Measurements from ENCODE around the gene SLC37A2. TPM values are rescaled to one million over a fixed set of nuclear protein-coding genes. Genes with fewer than 3 reads are reported as not detected.
"Not testable (repeated sequence)": the region's sequence is repeated elsewhere in the genome, so short reads cannot be mapped to it uniquely, and the experiment has no call there.

SLC37A2 gene
- total RNA-seq (2014; rRNA removed; shearing (Covaris generic); ENCODE audit: low replicate concordance), result 0.22 and 0.41 TPM in 2 replicates

DNA sequence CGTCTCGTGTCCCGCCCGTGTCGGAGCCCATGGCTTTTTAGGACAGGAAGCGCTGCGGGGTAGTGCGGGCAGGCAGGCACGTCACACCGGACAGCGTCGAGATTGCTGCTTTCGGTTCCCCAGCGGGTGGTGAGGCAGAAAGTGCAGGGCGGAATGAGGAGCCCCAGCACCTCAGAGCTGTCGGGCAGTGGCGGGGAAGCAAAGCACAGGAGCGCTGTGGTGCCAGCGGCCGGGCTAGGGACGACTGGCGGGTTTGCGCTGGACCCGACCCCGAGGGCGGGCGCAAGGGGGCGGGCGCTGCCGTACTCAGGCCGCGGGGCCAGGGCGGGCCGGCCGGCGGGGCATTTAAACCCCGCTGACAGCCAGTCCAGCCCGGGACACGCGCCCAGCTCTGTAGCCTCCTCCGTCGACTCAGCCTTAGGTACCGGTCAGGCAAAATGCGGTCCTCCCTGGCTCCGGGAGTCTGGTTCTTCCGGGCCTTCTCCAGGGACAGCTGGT, at the start of gene SLC37A2:
SLC37A2 (plus strand) TSS at position 375 of the 498 bp plus-strand sequence; CDS start at position 438, 63 bp downstream.
- Histone ChIP-seq H3K9me3 (ENCODE audit: low read length) (no peaks in the 10 kb centered on the region), H3K36me3 (ENCODE audit: insufficient read depth, low read length) (no peaks in the 10 kb centered on the region), H3K4me2 (ENCODE audit: low read depth, low read length, poor library complexity, severe bottlenecking) (no peak within 1 kb of the TSS), H2AFZ (ENCODE audit: low read length) (no peak within 1 kb of the TSS), H3K79me2 (ENCODE audit: low read length) (no peaks in the 10 kb centered on the region), H3K27me3 (ENCODE audit: low read length) (no peaks in the 10 kb centered on the region), H3K4me1 (ENCODE audit: low read length) (no peaks in the 10 kb centered on the region), H3K9me2 (replicated peaks; ENCODE audit: insufficient read depth, low read length) (no peaks in the 10 kb centered on the region), H3K4me3 (ENCODE audit: low read length) (no peak within 1 kb of the TSS), H4K20me1 (ENCODE audit: insufficient read depth, low read depth, low read length) (no peaks in the 10 kb centered on the region), H3K9ac (ENCODE audit: low read length) (no peak within 1 kb of the TSS), H3K27ac (ENCODE audit: low read length) (no peak within 1 kb of the TSS)
- DNase-seq, result no peak

DNA sequence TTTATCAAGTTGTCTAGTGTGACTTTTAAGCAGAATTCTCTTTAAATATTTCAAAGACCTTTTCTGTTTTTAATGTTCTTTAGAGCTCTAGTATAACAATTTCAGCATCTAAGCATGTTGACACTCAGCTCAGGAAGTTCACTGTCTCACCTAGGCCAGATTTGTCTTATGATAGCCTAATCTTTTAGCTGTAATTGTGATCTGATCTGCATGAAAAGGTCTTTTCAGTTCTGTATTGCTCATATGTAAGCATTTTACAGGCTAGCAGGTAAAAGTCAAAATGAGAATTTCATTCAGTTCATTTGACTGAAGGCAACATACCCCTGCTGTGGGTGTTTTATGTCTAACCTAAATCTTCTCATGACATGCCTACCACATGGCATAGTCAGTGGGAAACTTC, 46.7 kb upstream of the SLC37A2 start:
- H3K27me3 ChIP-seq (ENCODE audit: low read length), result no peaks in the 10 kb centered on the region
- no peaks in the 10 kb centered on the region for H3K36me3 ChIP-seq (ENCODE audit: insufficient read depth, low read length)
- H3K9me3 ChIP-seq (ENCODE audit: low read length), result no peaks in the 10 kb centered on the region
- H2AFZ ChIP-seq (ENCODE audit: low read length), result no peak overlapping the region
- H3K9me2 ChIP-seq (replicated peaks; ENCODE audit: insufficient read depth, low read length), result no peaks in the 10 kb centered on the region
- no peak overlapping the region for H3K4me3 ChIP-seq (ENCODE audit: low read length)
- no peak overlapping the region for H3K27ac ChIP-seq (ENCODE audit: low read length)
- H3K4me2 ChIP-seq (ENCODE audit: low read depth, low read length, poor library complexity, severe bottlenecking), result no peak overlapping the region
- DNase-seq, result no peak
- no peaks in the 10 kb centered on the region for H3K79me2 ChIP-seq (ENCODE audit: low read length)
- no peak overlapping the region for H3K9ac ChIP-seq (ENCODE audit: low read length)
- no peaks in the 10 kb centered on the region for H4K20me1 ChIP-seq (ENCODE audit: insufficient read depth, low read depth, low read length)
- H3K4me1 ChIP-seq (ENCODE audit: low read length), result no peaks in the 10 kb centered on the region

DNA sequence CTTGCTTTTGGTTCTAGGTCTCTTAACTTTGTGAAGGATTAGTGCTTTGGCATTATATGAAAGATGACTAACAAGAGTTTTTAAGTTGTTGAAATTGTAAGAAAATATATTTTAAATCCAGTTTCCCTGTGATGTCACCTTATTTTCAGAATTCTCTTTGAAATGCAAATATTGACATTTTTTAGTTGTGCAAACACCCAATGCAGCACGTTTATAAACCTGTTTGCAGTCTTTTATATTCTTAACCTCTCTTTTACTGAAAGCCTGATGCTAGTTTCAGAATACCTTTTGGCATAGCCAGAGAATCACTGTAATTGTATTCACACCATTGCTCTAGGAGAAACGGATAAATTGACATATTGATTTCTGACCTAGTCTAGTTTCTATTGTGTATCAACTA, 42.8 kb upstream of the SLC37A2 start:
- Histone ChIP-seq H3K4me3 (ENCODE audit: low read length) (no peak overlapping the region), H3K9ac (ENCODE audit: low read length) (no peak overlapping the region), H3K9me3 (ENCODE audit: low read length) (no peaks in the 10 kb centered on the region), H3K27ac (ENCODE audit: low read length) (no peak overlapping the region), H3K9me2 (replicated peaks; ENCODE audit: insufficient read depth, low read length) (no peaks in the 10 kb centered on the region), H3K36me3 (ENCODE audit: insufficient read depth, low read length) (no peaks in the 10 kb centered on the region), H3K4me1 (ENCODE audit: low read length) (no peaks in the 10 kb centered on the region), H3K79me2 (ENCODE audit: low read length) (no peaks in the 10 kb centered on the region), H3K4me2 (ENCODE audit: low read depth, low read length, poor library complexity, severe bottlenecking) (no peak overlapping the region), H2AFZ (ENCODE audit: low read length) (no peak overlapping the region), H4K20me1 (ENCODE audit: insufficient read depth, low read depth, low read length) (no peaks in the 10 kb centered on the region), H3K27me3 (ENCODE audit: low read length) (no peaks in the 10 kb centered on the region)
- DNase-seq, result no peak

DNA sequence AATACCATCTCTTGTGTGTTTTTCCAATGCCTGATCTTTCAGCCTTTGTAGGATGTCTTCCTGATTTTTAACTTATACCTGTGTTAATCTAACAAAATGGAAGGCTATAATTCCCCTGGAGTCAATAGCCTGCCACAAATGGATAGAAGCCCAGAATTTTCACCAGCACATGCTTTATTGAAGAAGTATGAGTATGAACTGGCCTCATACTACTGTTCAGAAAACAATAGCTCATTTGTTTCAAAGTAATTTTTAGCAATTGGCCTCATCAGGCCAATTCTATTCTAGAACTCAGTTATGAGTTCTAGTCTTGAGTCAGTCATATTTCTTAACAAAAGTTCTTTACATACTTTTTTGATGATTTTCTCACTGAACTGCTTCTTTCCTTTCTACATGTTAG, 40.6 kb upstream of the SLC37A2 start:
- no peak overlapping the region for H3K9ac ChIP-seq (ENCODE audit: low read length)
- H2AFZ ChIP-seq (ENCODE audit: low read length), result no peak overlapping the region
- no peaks in the 10 kb centered on the region for H3K4me1 ChIP-seq (ENCODE audit: low read length)
- no peaks in the 10 kb centered on the region for H3K36me3 ChIP-seq (ENCODE audit: insufficient read depth, low read length)
- H3K27ac ChIP-seq (ENCODE audit: low read length), result no peak overlapping the region
- no peak for DNase-seq
- H3K4me2 ChIP-seq (ENCODE audit: low read depth, low read length, poor library complexity, severe bottlenecking), result no peak overlapping the region
- no peaks in the 10 kb centered on the region for H3K9me2 ChIP-seq (replicated peaks; ENCODE audit: insufficient read depth, low read length)
- H3K4me3 ChIP-seq (ENCODE audit: low read length), result no peak overlapping the region
- no peaks in the 10 kb centered on the region for H3K9me3 ChIP-seq (ENCODE audit: low read length)
- no peaks in the 10 kb centered on the region for H4K20me1 ChIP-seq (ENCODE audit: insufficient read depth, low read depth, low read length)
- no peaks in the 10 kb centered on the region for H3K79me2 ChIP-seq (ENCODE audit: low read length)
- no peaks in the 10 kb centered on the region for H3K27me3 ChIP-seq (ENCODE audit: low read length)

DNA sequence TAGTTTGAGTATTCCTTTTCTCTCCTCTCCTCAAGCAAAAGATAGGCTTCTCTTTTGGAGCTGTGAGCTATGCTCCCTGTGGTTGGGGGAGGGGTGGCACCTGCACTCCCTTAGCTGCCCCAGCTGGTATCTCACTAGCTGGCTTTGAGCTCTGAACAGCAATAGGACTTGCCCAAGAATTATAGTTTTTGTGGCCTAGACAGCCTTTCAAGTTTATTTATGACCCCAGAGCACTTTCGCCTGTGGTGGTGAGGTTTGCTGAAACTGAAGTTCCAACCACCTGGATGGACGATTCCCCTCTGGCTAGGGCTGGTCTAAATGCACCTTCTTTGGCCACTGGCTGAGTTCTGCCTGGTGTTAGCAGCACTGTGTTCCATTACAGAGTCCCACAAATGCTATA, 37.1 kb upstream of the SLC37A2 start:
- H3K9ac ChIP-seq (ENCODE audit: low read length), result no peak overlapping the region

DNA sequence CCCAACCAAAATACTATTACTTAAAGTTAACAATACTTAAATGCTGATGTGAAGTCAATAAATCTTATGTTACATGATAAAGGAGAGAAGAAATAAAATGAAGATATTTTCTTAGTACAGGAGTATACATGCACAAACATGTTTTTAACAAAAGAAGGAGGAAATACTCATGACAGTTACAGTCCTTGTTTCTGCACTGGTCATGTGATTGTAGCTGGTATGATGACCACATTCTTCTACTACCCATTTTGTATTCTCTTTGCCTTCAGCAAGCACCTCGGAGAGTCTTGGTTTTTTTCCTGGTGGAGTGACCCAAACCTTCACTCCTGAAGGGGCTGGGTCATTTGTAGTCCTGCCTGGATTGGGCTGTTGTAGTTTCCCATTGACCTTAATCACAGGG, 33.7 kb upstream of the SLC37A2 start:
- H3K27me3 ChIP-seq (ENCODE audit: low read length); H4K20me1 ChIP-seq (ENCODE audit: insufficient read depth, low read depth, low read length); H3K27ac ChIP-seq (ENCODE audit: low read length); H3K4me1 ChIP-seq (ENCODE audit: low read length); H3K36me3 ChIP-seq (ENCODE audit: insufficient read depth, low read length); H3K9me2 ChIP-seq (replicated peaks; ENCODE audit: insufficient read depth, low read length); H3K4me2 ChIP-seq (ENCODE audit: low read depth, low read length, poor library complexity, severe bottlenecking); H3K4me3 ChIP-seq (ENCODE audit: low read length); H2AFZ ChIP-seq (ENCODE audit: low read length); DNase-seq; H3K9me3 ChIP-seq (ENCODE audit: low read length); H3K9ac ChIP-seq (ENCODE audit: low read length); H3K79me2 ChIP-seq (ENCODE audit: low read length): not testable (repeated sequence)

More for the DNA sequence above, 37.1 kb upstream of the SLC37A2 start:
- no peak for DNase-seq
- no peaks in the 10 kb centered on the region for H3K9me3 ChIP-seq (ENCODE audit: low read length)
- no peaks in the 10 kb centered on the region for H3K4me1 ChIP-seq (ENCODE audit: low read length)
- no peak overlapping the region for H3K27ac ChIP-seq (ENCODE audit: low read length)
- no peaks in the 10 kb centered on the region for H4K20me1 ChIP-seq (ENCODE audit: insufficient read depth, low read depth, low read length)
- no peak overlapping the region for H3K4me3 ChIP-seq (ENCODE audit: low read length)
- no peaks in the 10 kb centered on the region for H3K79me2 ChIP-seq (ENCODE audit: low read length)
- H3K36me3 ChIP-seq (ENCODE audit: insufficient read depth, low read length), result no peaks in the 10 kb centered on the region
- H2AFZ ChIP-seq (ENCODE audit: low read length), result no peak overlapping the region
- no peak overlapping the region for H3K4me2 ChIP-seq (ENCODE audit: low read depth, low read length, poor library complexity, severe bottlenecking)
- H3K9me2 ChIP-seq (replicated peaks; ENCODE audit: insufficient read depth, low read length), result no peaks in the 10 kb centered on the region
- no peaks in the 10 kb centered on the region for H3K27me3 ChIP-seq (ENCODE audit: low read length)

DNA sequence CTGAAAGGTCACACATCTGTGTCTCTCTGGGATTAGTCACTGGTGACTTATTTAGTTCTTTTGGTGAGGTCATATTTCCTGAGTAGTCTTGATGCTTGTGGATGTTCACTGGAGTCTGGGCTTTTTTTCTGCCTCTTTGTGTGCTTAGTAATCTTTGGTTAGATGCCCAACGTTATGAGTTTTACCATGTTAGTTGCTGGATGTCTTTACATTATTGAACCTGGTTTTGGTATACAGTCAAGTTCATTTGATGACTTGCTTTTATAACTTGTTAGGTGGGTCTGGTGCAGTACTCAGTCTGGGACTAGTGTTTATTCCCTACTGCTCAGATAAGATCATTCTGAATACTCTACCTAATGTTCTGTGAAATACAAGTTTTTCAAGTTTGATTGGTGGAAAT, 26.2 kb upstream of the SLC37A2 start:
- DNase-seq, result no peak

DNA sequence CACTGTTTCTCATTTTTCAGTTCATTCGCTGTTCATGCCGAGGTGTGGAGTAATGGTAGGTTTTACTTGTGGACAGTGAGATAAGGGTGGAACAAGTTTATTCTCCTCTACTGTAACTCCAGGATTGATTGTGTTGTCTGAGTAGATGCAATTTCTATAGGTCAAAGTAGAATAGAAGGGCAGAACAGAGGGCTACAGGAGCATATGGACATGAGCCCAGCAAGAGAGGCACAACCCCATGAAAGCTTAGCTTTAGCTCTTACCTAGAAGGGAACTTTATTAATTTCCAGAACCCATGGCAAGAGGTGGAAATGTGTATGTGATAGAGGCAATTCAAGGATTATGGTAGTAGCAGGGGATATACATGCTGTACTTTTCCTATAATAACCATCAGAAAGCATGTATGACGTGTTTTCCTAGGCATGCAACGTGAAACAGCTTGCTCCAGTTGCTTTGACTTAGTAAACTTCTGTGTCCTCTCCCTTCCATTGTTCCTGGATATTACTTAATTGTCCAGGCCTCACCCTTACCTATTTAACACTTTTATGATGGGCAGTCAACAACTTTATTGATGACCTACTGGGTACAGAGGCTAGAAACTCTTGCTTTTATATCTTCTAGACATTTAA, 13.8 kb upstream of the SLC37A2 start:
- H3K79me2 ChIP-seq (ENCODE audit: low read length), result no peaks in the 10 kb centered on the region
- no peak overlapping the region for H3K9ac ChIP-seq (ENCODE audit: low read length)
- H4K20me1 ChIP-seq (ENCODE audit: insufficient read depth, low read depth, low read length), result no peaks in the 10 kb centered on the region
- H3K9me2 ChIP-seq (replicated peaks; ENCODE audit: insufficient read depth, low read length), result no peaks in the 10 kb centered on the region
- no peaks in the 10 kb centered on the region for H3K4me1 ChIP-seq (ENCODE audit: low read length)
- H3K36me3 ChIP-seq (ENCODE audit: insufficient read depth, low read length), result no peaks in the 10 kb centered on the region
- no peaks in the 10 kb centered on the region for H3K27me3 ChIP-seq (ENCODE audit: low read length)
- H3K9me3 ChIP-seq (ENCODE audit: low read length), result no peaks in the 10 kb centered on the region
- no peak overlapping the region for H3K4me3 ChIP-seq (ENCODE audit: low read length)
- H2AFZ ChIP-seq (ENCODE audit: low read length), result no peak overlapping the region
- no peak overlapping the region for H3K27ac ChIP-seq (ENCODE audit: low read length)
- no peak overlapping the region for H3K4me2 ChIP-seq (ENCODE audit: low read depth, low read length, poor library complexity, severe bottlenecking)
- no peak for DNase-seq

More for the DNA sequence above, 26.2 kb upstream of the SLC37A2 start:
- no peak overlapping the region for H3K4me3 ChIP-seq (ENCODE audit: low read length)
- no peak overlapping the region for H2AFZ ChIP-seq (ENCODE audit: low read length)
- no peaks in the 10 kb centered on the region for H3K79me2 ChIP-seq (ENCODE audit: low read length)
- no peaks in the 10 kb centered on the region; the same call in 1 of the 2 replicates for H3K36me3 ChIP-seq (ENCODE audit: insufficient read depth, low read length)
- H4K20me1 ChIP-seq (ENCODE audit: insufficient read depth, low read depth, low read length), result no peaks in the 10 kb centered on the region
- H3K4me1 ChIP-seq (ENCODE audit: low read length), result no peaks in the 10 kb centered on the region
- H3K9me3 ChIP-seq (ENCODE audit: low read length), result no peaks in the 10 kb centered on the region
- no peak overlapping the region for H3K4me2 ChIP-seq (ENCODE audit: low read depth, low read length, poor library complexity, severe bottlenecking)
- no peak overlapping the region for H3K9ac ChIP-seq (ENCODE audit: low read length)
- no peaks in the 10 kb centered on the region for H3K9me2 ChIP-seq (replicated peaks; ENCODE audit: insufficient read depth, low read length)
- no peak overlapping the region for H3K27ac ChIP-seq (ENCODE audit: low read length)
- no peaks in the 10 kb centered on the region for H3K27me3 ChIP-seq (ENCODE audit: low read length)
